K562 (cell line): ENCODE results near the gene RNASE13. TPM values are rescaled to one million over a fixed set of nuclear protein-coding genes. Genes with fewer than 3 reads are reported as not detected.

Experiments used
- ATAC-seq: fragments of 200-7000 bp; cut with Tn5 transposase; 3 replicates; pipeline ENCODE4 v1.9.1; 2020; ENCODE audit warnings: moderate library complexity
- BruUV-seq: library from RNA; stranded (reverse); fragments of 400-500 nt; replicated peaks from 2 replicates; lab custom pipeline; 2021; lab: Mats Ljungman, UMichigan
- CTCF ChIA-PET: fragments of 300-600 bp; formaldehyde crosslinking; extraction: SDS; loops from one replicate; lab custom pipeline; 2021; ENCODE audit warnings: low intra/inter-chr PET ratio; lab: Yijun Ruan, JAX
- POLR2A ChIA-PET: fragments of 300-600, 350-650 bp; sonication (Branson Sonifier 250); formaldehyde crosslinking; extraction: SDS; loops from one replicate; lab custom pipeline; 2021; ENCODE audit warnings: antibody characterized with exemption, inconsistent platforms; lab: Yijun Ruan, JAX
- DNase-seq, 4 experiments: peaks; one replicate each; pipeline versions ENCODE4 v3.0.0 to v3.0.0-alpha.2; 2011 to 2018; ENCODE audit warnings: low spot score in 3 of 4, mixed read lengths in 3 of 4; ENCODE audit errors: extremely low read depth in 1 of 4
- FAIRE-seq: peaks from 2 replicates; lab custom pipeline; 2011; peaks lifted over from hg19 to GRCh38; lab: Jason Lieb, UNC
- H2AFZ ChIP-seq: 2 replicates; pipeline ENCODE4 v1.6.0; 2011; ENCODE audit warnings: low read depth, low read length, control low read depth, inconsistent platforms
- H3K27ac ChIP-seq: fragments of 200-600 bp; 3 replicates; pipeline ENCODE4 v1.8.0; 2011; ENCODE audit warnings: low read depth, mild to moderate bottlenecking, control low read depth, inconsistent platforms, low read length, moderate library complexity, mixed read lengths; ENCODE audit errors: extremely low read depth
- H3K27me3 ChIP-seq, 2 experiments: fragments of 300-600 bp in 1 of 2; 2 replicates in 1 of 2; 3 replicates in 1 of 2; pipeline versions ENCODE4 v1.6.0 to v1.8.0; 2011; ENCODE audit warnings: inconsistent platforms in 2 of 2, low read length in 2 of 2, mild to moderate bottlenecking in 1 of 2, mixed read lengths in 1 of 2, moderate library complexity in 1 of 2; ENCODE audit not compliant: control insufficient read depth in 2 of 2, insufficient read depth in 2 of 2
- H3K36me3 ChIP-seq: fragments of 300-600 bp; 3 replicates; pipeline ENCODE4 v1.8.0; 2011; ENCODE audit warnings: mild to moderate bottlenecking, low read length, inconsistent platforms; ENCODE audit not compliant: control insufficient read depth, insufficient read depth
- H3K4me1 ChIP-seq, 2 experiments: fragments of 200-600 bp in 1 of 2; replicated peaks in 1 of 2; 2 replicates in 1 of 2; 3 replicates in 1 of 2; pipeline versions ENCODE4 v1.5.1 to v1.8.0; 2011; ENCODE audit warnings: inconsistent platforms in 2 of 2, low read length in 2 of 2, mild to moderate bottlenecking in 1 of 2, mixed read lengths in 1 of 2, moderate library complexity in 1 of 2; ENCODE audit not compliant: control insufficient read depth in 2 of 2, insufficient read depth in 2 of 2
- H3K4me2 ChIP-seq: 2 replicates; pipeline ENCODE4 v1.6.1; 2011; ENCODE audit warnings: low read length, control low read depth, inconsistent platforms, mixed read lengths; ENCODE audit not compliant: insufficient read depth
- H3K4me3 ChIP-seq: fragments of 200-600 bp; sonication (generic), shearing (Covaris generic); 2 replicates; pipeline ENCODE4 v1.5.1; 2016; ENCODE audit warnings: control low read depth, inconsistent platforms
- H3K79me2 ChIP-seq: fragments of 200-600 bp; 3 replicates; pipeline ENCODE4 v1.8.0; 2011; ENCODE audit warnings: low read length, inconsistent platforms; ENCODE audit not compliant: control insufficient read depth, insufficient read depth
- H3K9ac ChIP-seq, 2 experiments: 2 replicates each; pipeline versions ENCODE4 v1.6.0 to v1.6.1; 2011; ENCODE audit warnings: low read depth in 2 of 2, low read length in 2 of 2, control low read depth in 1 of 2, inconsistent platforms in 1 of 2, mild to moderate bottlenecking in 1 of 2, mixed read lengths in 1 of 2; ENCODE audit not compliant: insufficient read depth in 1 of 2
- H3K9me1 ChIP-seq: one replicate; pipeline ENCODE4 v1.6.0; 2011; ENCODE audit warnings: inconsistent platforms, mild to moderate bottlenecking, low read length, moderate library complexity; ENCODE audit not compliant: control insufficient read depth, insufficient read depth
- H3K9me3 ChIP-seq: replicated peaks from 2 replicates; pipeline ENCODE4 v1.5.1; 2011; ENCODE audit warnings: low read depth, low read length, inconsistent platforms; ENCODE audit not compliant: control insufficient read depth, insufficient read depth
- H4K20me1 ChIP-seq: replicated peaks from 2 replicates; pipeline ENCODE4 v1.6.1; 2011; ENCODE audit warnings: low read length, inconsistent platforms, mixed read lengths; ENCODE audit not compliant: control insufficient read depth, insufficient read depth
- ESRRB ChIP-seq: fragments of 250-450 bp; sonication (Bioruptor Pico); IDR thresholded peaks from 2 replicates; pipeline ENCODE4 v1.5.0; 2020; ENCODE audit warnings: mild to moderate bottlenecking, moderate library complexity, borderline replicate concordance
- KHSRP ChIP-seq: fragments of 450-650 bp; IDR thresholded peaks from 2 replicates; pipeline ENCODE4 v1.6.1; 2017
- SP2 ChIP-seq: IDR thresholded peaks from 2 replicates; pipeline ENCODE4 v1.6.1; 2011; ENCODE audit warnings: mild to moderate bottlenecking, low read depth, low read length, moderate library complexity; ENCODE audit not compliant: poor library complexity, severe bottlenecking; ENCODE audit errors: extremely low read depth
- U2AF2 ChIP-seq: fragments of 200-400 bp; formaldehyde crosslinking; optimal IDR thresholded peaks from 2 replicates; pipeline ENCODE3; 2017; ENCODE audit warnings: low read depth, mild to moderate bottlenecking, low read length
- ZNF324 ChIP-seq: fragments of 250-450 bp; sonication (Bioruptor Pico); IDR thresholded peaks from 2 replicates; pipeline ENCODE4 v1.4.0; 2020; ENCODE audit warnings: mild to moderate bottlenecking
- ZNF76 ChIP-seq: fragments of 250-450 bp; sonication (Bioruptor Pico); IDR thresholded peaks from 2 replicates; pipeline ENCODE4 v1.4.0; 2020; ENCODE audit warnings: mild to moderate bottlenecking, moderate library complexity, borderline replicate concordance
- WGBS: fragments of 100-300 bp; shearing (Covaris generic); methylation state at CpG from one replicate; pipeline ENCODE4 v1.1.6; 2016; ENCODE audit warnings: low coverage, mixed read lengths; ENCODE audit not compliant: insufficient coverage; ENCODE audit errors: missing lambda C conversion rate; 5-methylcytosine and 5-hydroxymethylcytosine counted together
- in situ Hi-C: fragments of 300-500 bp; cut with MboI; formaldehyde crosslinking; loops from 4 replicates; pipeline ENCODE4 v1.15.0; 2018; ENCODE audit warnings: inconsistent platforms, mixed read lengths
- intact Hi-C: fragments of 100-400 bp; cut with micrococcal nuclease; formaldehyde crosslinking; loops from 2 replicates; pipeline ENCODE4 v1.14.2; 2022
- polyA plus RNA-seq, 8 experiments: library from polyadenylated mRNA; depleted of rRNA in 4 of 8; stranded (reverse) in 5 of 8; unstranded in 3 of 8; fragments of >200 nt; fragmentation: Nextera tagmentation in 2 of 8; fragmentation: Illumina TruSeq in 1 of 8; extraction: Ambion mirVana in 2 of 8; extraction: Trizol in 1 of 8; gene quantifications; 2 replicates each; pipeline versions ENCODE4 v1.2.1 to v1.2.3, GENCODE V29; 2011 to 2014; ENCODE audit warnings: inconsistent platforms in 1 of 8, missing spikeins in 1 of 8
- total RNA-seq, 7 experiments: library from RNA; depleted of rRNA in 6 of 7; stranded (reverse); fragments of >200 nt in 6 of 7; fragmentation: Illumina TruSeq in 2 of 7; extraction: Trizol in 2 of 7; gene quantifications; 2 replicates each; pipeline versions ENCODE4 v1.2.1 to v1.2.3, GENCODE V29; 2011 to 2021; ENCODE audit warnings: low replicate concordance in 1 of 7
- TF ChIP-seq, protein P1 (sequence below): sonication (generic); formaldehyde crosslinking; IDR thresholded peaks from 2 replicates; pipeline ENCODE4 v1.4.0; 2020; ENCODE audit warnings: mild to moderate bottlenecking, missing genetic modification reagents
- TF ChIP-seq, protein P2 (sequence below): fragments of 450-650 bp; IDR thresholded peaks from 2 replicates; pipeline ENCODE4 v1.6.1; 2016; ENCODE audit warnings: missing biosample characterization, missing genetic modification characterization

Gene RNASE13
- total and polyA plus RNA-seq, 9 of the 15 experiments (the other 6 are each of a cell fraction or from before 2014, with no cell fraction given), result not detected

DNA sequence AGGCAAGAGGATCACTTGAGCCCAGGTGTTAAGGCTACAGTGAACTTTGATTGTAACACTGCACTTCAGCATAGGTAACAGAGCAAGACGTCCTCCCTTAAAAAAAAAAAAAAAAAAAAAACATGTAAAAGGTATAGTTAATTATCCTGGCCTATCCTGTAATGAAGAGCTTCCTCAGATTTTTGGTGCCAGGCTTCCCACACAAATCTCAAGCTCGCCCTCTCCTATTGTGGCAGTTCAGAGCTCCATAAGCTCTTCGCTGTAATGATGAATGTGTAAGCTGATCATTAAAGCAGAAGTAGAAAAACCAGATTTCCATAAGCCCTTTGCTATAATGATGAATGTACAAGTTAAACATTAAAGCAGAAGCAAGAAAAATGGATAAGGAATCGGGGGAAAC, 37.5 kb downstream of the RNASE13 start (continued):
- no peak for TF ChIP-seq ZNF76 (CRISPR knock-in tag)

DNA sequence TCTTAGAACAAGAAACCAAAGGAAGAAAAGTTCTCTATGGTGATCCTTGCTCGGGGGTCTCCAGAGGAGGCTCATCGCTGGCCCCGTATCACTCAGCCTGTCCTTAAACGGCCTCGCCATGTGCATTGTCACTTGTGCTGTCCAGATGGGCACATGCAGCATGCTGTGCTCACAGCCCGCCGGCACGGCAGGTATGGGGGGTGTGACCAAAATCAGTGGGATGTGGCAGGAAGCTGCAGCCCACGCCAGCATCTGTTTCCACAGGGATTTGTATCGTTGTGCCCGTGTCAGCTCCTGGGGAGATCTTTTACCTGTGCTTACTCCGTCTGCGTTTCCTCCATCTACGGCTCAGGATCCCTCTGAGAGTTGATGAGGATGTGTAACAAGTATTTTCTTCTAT, 38.1 kb downstream of the RNASE13 start:
- no peaks in the 10 kb centered on the region for H3K27me3 ChIP-seq
- ATAC-seq (no peak), FAIRE-seq (no peak), DNase-seq (no peak)
- H4K20me1 ChIP-seq, result no peaks in the 10 kb centered on the region
- H3K4me2 ChIP-seq, result no peak overlapping the region
- H3K36me3 ChIP-seq, result peaks cover 51% of the 10 kb centered on the region
- H3K9ac ChIP-seq, result peak overlapping the region in 1 of 2 experiments; percentile 52; a peak in 1 of 4 replicates
- no peak overlapping the region for H3K4me3 ChIP-seq
- WGBS, result 91% methylated on average over 13 of the region's 14 CpGs
- H3K27ac ChIP-seq, result no peak overlapping the region
- BruUV-seq, result no TSS peak
- H3K4me1 ChIP-seq, result peaks cover 0 to 5% of the 10 kb centered on the region in 2 experiments; a peak in 2 of 5 replicates
- peaks cover 6% of the 10 kb centered on the region for H3K79me2 ChIP-seq
- ChIA-PET POLR2A (interaction anchor here (0.5 kb wide), 1 partner anchor 16 kb away, joined by 3 read pairs; no protein-coding TSS in a partner anchor), CTCF (interaction anchor here (0.6 kb wide), 1 partner anchor 25 kb away, joined by 4 read pairs; no protein-coding TSS in a partner anchor)
- no peak overlapping the region for H2AFZ ChIP-seq
- no peaks in the 10 kb centered on the region for H3K9me3 ChIP-seq
- intact Hi-C loops, result no loop called here
- in situ Hi-C loops, result no loop called here
- no peaks in the 10 kb centered on the region for H3K9me1 ChIP-seq
- TF ChIP-seq SP2 (no peak), ZNF324 (CRISPR knock-in tag) (no peak), U2AF2 (no peak), ESRRB (no peak), KHSRP (no peak)
- TF ChIP-seq, protein P1, sequence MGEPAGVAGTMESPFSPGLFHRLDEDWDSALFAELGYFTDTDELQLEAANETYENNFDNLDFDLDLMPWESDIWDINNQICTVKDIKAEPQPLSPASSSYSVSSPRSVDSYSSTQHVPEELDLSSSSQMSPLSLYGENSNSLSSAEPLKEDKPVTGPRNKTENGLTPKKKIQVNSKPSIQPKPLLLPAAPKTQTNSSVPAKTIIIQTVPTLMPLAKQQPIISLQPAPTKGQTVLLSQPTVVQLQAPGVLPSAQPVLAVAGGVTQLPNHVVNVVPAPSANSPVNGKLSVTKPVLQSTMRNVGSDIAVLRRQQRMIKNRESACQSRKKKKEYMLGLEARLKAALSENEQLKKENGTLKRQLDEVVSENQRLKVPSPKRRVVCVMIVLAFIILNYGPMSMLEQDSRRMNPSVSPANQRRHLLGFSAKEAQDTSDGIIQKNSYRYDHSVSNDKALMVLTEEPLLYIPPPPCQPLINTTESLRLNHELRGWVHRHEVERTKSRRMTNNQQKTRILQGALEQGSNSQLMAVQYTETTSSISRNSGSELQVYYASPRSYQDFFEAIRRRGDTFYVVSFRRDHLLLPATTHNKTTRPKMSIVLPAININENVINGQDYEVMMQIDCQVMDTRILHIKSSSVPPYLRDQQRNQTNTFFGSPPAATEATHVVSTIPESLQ (CRISPR knock-in tag), result no peak
- TF ChIP-seq, protein P2, sequence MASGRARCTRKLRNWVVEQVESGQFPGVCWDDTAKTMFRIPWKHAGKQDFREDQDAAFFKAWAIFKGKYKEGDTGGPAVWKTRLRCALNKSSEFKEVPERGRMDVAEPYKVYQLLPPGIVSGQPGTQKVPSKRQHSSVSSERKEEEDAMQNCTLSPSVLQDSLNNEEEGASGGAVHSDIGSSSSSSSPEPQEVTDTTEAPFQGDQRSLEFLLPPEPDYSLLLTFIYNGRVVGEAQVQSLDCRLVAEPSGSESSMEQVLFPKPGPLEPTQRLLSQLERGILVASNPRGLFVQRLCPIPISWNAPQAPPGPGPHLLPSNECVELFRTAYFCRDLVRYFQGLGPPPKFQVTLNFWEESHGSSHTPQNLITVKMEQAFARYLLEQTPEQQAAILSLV (tag), result no peak
